Osteoblast (primary cell): ENCODE data around the gene SLC26A6. TPM values are rescaled to one million over a fixed set of nuclear protein-coding genes. Genes with fewer than 3 reads are reported as not detected.

ENCODE experiments used
- DNase-seq: peaks from one replicate; pipeline ENCODE4 v3.0.0; 2011; ENCODE audit warnings: low spot score, mixed read lengths; ENCODE audit not compliant: insufficient read length; ENCODE audit errors: missing footprints
- H2AFZ ChIP-seq: 2 replicates; pipeline ENCODE4 v1.6.0; 2011; ENCODE audit warnings: mild to moderate bottlenecking, low read length
- H3K27ac ChIP-seq: 2 replicates; pipeline ENCODE4 v1.5.1; 2011; ENCODE audit warnings: mild to moderate bottlenecking, low read depth, low read length, moderate library complexity
- H3K27me3 ChIP-seq: 2 replicates; pipeline ENCODE4 v1.6.0; 2012; ENCODE audit warnings: mild to moderate bottlenecking, control low read depth, inconsistent platforms, low read length, moderate library complexity; ENCODE audit not compliant: insufficient read depth
- H3K36me3 ChIP-seq: 2 replicates; pipeline ENCODE4 v1.5.1; 2011; ENCODE audit warnings: mild to moderate bottlenecking, low read length, control low read depth, moderate library complexity; ENCODE audit not compliant: insufficient read depth
- H3K4me1 ChIP-seq: 2 replicates; pipeline ENCODE4 v1.5.1; 2011; ENCODE audit warnings: mild to moderate bottlenecking, low read length, control low read depth, moderate library complexity; ENCODE audit not compliant: insufficient read depth
- H3K4me2 ChIP-seq: 2 replicates; pipeline ENCODE4 v1.6.0; 2011; ENCODE audit warnings: mild to moderate bottlenecking, low read length; ENCODE audit not compliant: insufficient read depth
- H3K4me3 ChIP-seq: fragments of 200-600 bp; sonication (generic); 3 replicates; pipeline ENCODE4 v1.5.1; 2012; ENCODE audit warnings: mild to moderate bottlenecking, low read length, inconsistent platforms; ENCODE audit not compliant: insufficient read depth
- H3K79me2 ChIP-seq: 2 replicates; pipeline ENCODE4 v1.6.0; 2012; ENCODE audit warnings: mild to moderate bottlenecking, low read length, control low read depth, inconsistent platforms; ENCODE audit not compliant: insufficient read depth
- H3K9me3 ChIP-seq: 2 replicates; pipeline ENCODE4 v1.5.1; 2011; ENCODE audit warnings: low read depth, low read length, control low read depth
- H4K20me1 ChIP-seq: 2 replicates; pipeline ENCODE4 v1.6.0; 2012; ENCODE audit warnings: mild to moderate bottlenecking, low read length, control low read depth; ENCODE audit not compliant: insufficient read depth
- total RNA-seq: library from RNA; depleted of rRNA; stranded (reverse); fragments of >200 nt; gene quantifications from 2 replicates; pipeline ENCODE4 v1.2.3, GENCODE V29; 2012
- TF ChIP-seq, protein P1 (sequence below): IDR thresholded peaks from 2 replicates; pipeline ENCODE4 v1.5.1; 2011; ENCODE audit warnings: mild to moderate bottlenecking, low read depth, low read length, moderate library complexity; ENCODE audit errors: extremely low read depth

Gene SLC26A6
- total RNA-seq, 1 donor, result 30.8 TPM

- Histone ChIP-seq H3K4me2 (no peak overlapping the region), H4K20me1 (peaks cover 27% of the 10 kb centered on the region), H2AFZ (no peak overlapping the region), H3K79me2 (peaks cover 17% of the 10 kb centered on the region), H3K4me1 (peaks cover 24% of the 10 kb centered on the region), H3K36me3 (peaks cover 76% of the 10 kb centered on the region), H3K27ac (no peak overlapping the region), H3K9me3 (no peaks in the 10 kb centered on the region), H3K4me3 (no peak overlapping the region), H3K27me3 (no peaks in the 10 kb centered on the region)
- TF ChIP-seq, protein P1, sequence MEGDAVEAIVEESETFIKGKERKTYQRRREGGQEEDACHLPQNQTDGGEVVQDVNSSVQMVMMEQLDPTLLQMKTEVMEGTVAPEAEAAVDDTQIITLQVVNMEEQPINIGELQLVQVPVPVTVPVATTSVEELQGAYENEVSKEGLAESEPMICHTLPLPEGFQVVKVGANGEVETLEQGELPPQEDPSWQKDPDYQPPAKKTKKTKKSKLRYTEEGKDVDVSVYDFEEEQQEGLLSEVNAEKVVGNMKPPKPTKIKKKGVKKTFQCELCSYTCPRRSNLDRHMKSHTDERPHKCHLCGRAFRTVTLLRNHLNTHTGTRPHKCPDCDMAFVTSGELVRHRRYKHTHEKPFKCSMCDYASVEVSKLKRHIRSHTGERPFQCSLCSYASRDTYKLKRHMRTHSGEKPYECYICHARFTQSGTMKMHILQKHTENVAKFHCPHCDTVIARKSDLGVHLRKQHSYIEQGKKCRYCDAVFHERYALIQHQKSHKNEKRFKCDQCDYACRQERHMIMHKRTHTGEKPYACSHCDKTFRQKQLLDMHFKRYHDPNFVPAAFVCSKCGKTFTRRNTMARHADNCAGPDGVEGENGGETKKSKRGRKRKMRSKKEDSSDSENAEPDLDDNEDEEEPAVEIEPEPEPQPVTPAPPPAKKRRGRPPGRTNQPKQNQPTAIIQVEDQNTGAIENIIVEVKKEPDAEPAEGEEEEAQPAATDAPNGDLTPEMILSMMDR, result no peak
- peak; percentile 51 for DNase-seq
These were observed 34.3 kb downstream of the SLC26A6 start for GRCh38 chr3:48600711-48601621.

- no peak overlapping the region for H3K4me3 ChIP-seq
- H3K27ac ChIP-seq, result peak overlapping the region; percentile 88
- TF ChIP-seq, protein P1, result no peak
- H3K36me3 ChIP-seq, result peaks cover 63% of the 10 kb centered on the region
- DNase-seq, result peak; percentile 74
- H3K27me3 ChIP-seq, result no peaks in the 10 kb centered on the region
- H3K4me2 ChIP-seq, result no peak overlapping the region
- peaks cover 18% of the 10 kb centered on the region for H4K20me1 ChIP-seq
- H2AFZ ChIP-seq, result no peak overlapping the region
- peaks cover 5% of the 10 kb centered on the region for H3K79me2 ChIP-seq
- H3K9me3 ChIP-seq, result no peaks in the 10 kb centered on the region
- H3K4me1 ChIP-seq, result peaks cover 34% of the 10 kb centered on the region
These were observed 35.6 kb downstream of the SLC26A6 start for GRCh38 chr3:48599509-48600285.

- TF ChIP-seq, protein P1, result no peak
- DNase-seq, result no peak
- H3K4me2 ChIP-seq, result peak overlapping the region; percentile 69
- H3K27me3 ChIP-seq, result no peaks in the 10 kb centered on the region
- H3K27ac ChIP-seq, result peak overlapping the region; percentile 88
- H4K20me1 ChIP-seq, result peaks cover 18% of the 10 kb centered on the region
- H3K9me3 ChIP-seq, result no peaks in the 10 kb centered on the region
- no peak overlapping the region for H3K4me3 ChIP-seq
- H3K36me3 ChIP-seq, result peaks cover 57% of the 10 kb centered on the region
- peaks cover 5% of the 10 kb centered on the region for H3K79me2 ChIP-seq
- peaks cover 38% of the 10 kb centered on the region for H3K4me1 ChIP-seq
- no peak overlapping the region for H2AFZ ChIP-seq
These were observed 36.2 kb downstream of the SLC26A6 start for GRCh38 chr3:48599077-48599501.
